Activated naive CD4-positive, alpha-beta T cell treated with anti-CD3 and anti-CD28 coated beads for 36 hours (primary cell): Measurements from ENCODE around the gene PREX1. TPM values are rescaled to one million over a fixed set of nuclear protein-coding genes. Genes with fewer than 3 reads are reported as not detected.
"Not testable (repeated sequence)": the region's sequence is repeated elsewhere in the genome, so short reads cannot be mapped to it uniquely, and the experiment has no call there.

ENCODE experiments used
- CTCF ChIA-PET: fragments of 350-600 bp; sonication (Branson Sonifier 250); formaldehyde crosslinking; loops from one replicate; lab custom pipeline; 2021; ENCODE audit warnings: antibody characterized with exemption; lab: Charles Lee
- DNase-seq: peaks from one replicate; pipeline ENCODE4 v3.0.0-alpha.2; 2020
- H3K27ac Mint-ChIP-seq: one replicate; pipeline ENCODE4 v1.8.0; 2021; ENCODE audit warnings: mild to moderate bottlenecking, mixed read lengths
- H3K27me3 Mint-ChIP-seq: one replicate; pipeline ENCODE4 v1.8.0; 2021; ENCODE audit warnings: low read depth, mixed read lengths
- H3K36me3 Mint-ChIP-seq: one replicate; pipeline ENCODE4 v1.8.0; 2021; ENCODE audit warnings: low read depth, mixed read lengths
- H3K4me1 Mint-ChIP-seq: one replicate; pipeline ENCODE4 v1.8.0; 2021; ENCODE audit warnings: low read depth, mixed read lengths
- H3K4me3 Mint-ChIP-seq: one replicate; pipeline ENCODE4 v1.8.0; 2021; ENCODE audit warnings: mild to moderate bottlenecking, moderate library complexity, mixed read lengths
- H3K9me3 Mint-ChIP-seq: one replicate; pipeline ENCODE4 v1.8.0; 2021; ENCODE audit warnings: mixed read lengths
- intact Hi-C: fragments of 100-400 bp; cut with micrococcal nuclease; formaldehyde crosslinking; loops from one replicate; pipeline ENCODE4 v1.15.1; 2023
- total RNA-seq, 2 experiments: library from RNA; stranded (reverse); gene quantifications; one replicate each; pipeline ENCODE4 v1.2.3, GENCODE V29; 2021

PREX1 gene
- total RNA-seq, 2 experiments from 2014 or later = 43.7 to 44.2 TPM

DNA sequence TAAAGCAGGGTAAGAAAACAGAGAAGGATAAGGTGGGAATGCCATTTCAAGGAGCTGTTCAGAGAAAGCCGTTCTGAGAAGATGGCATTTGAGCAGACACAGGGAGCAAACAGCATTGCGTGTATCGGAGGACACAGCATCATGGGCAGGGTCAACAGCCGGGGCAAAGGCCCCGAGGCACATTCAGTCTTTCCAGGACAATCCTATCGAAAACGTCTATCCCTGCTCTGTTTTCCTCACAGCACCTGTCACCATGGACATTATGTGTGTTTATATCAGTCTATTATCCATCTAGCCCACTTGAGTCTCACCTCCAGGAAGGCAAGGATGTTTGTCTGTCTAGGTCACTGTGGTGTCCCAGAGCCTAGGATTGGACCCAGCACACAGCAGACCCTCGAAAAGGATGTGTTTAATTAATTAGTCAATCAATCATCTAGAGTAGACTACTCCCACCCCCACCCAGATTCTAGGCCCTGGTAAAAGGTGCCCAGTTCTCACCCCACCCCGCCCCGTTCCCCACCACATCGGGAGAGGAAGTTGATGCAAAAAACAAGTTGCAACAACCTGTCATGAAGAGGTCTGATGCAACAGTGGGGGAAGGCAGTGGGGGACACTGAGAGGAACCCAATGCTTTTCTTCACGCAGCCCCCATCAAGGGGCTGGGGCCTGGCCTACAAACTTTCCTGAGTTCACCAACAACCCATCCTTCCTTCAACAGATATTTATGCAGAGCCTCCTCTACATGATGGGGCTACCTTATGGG lies 66.6 kb downstream of the PREX1 start:
- Mint-ChIP-seq H3K4me1 (peaks cover 58% of the 10 kb centered on the region), H3K36me3 (peaks cover 13% of the 10 kb centered on the region), H3K27ac (peak overlapping the region; percentile 95), H3K4me3 (peak overlapping the region; percentile 57), H3K9me3 (peaks cover 5% of the 10 kb centered on the region), H3K27me3 (no peaks in the 10 kb centered on the region)
- intact Hi-C loops = loop anchor here (5.0 to 10.0 kb wide), 2 partner anchors 286 to 1256 kb away; partner anchors contain the start of genes CSE1L and NCOA3
- peak; percentile 69 for DNase-seq
- CTCF ChIA-PET = interaction anchor here (0.5 kb wide), 1 partner anchor 77 kb away, joined by 4 read pairs; no protein-coding TSS in a partner anchor

GRCh38 chr20:48760403-48760983 lies 67.3 kb downstream of the PREX1 start:
- Mint-ChIP-seq H3K9me3 (peaks cover 6% of the 10 kb centered on the region), H3K4me3 (peak overlapping the region; percentile 57), H3K36me3 (peaks cover 15% of the 10 kb centered on the region)

DNA sequence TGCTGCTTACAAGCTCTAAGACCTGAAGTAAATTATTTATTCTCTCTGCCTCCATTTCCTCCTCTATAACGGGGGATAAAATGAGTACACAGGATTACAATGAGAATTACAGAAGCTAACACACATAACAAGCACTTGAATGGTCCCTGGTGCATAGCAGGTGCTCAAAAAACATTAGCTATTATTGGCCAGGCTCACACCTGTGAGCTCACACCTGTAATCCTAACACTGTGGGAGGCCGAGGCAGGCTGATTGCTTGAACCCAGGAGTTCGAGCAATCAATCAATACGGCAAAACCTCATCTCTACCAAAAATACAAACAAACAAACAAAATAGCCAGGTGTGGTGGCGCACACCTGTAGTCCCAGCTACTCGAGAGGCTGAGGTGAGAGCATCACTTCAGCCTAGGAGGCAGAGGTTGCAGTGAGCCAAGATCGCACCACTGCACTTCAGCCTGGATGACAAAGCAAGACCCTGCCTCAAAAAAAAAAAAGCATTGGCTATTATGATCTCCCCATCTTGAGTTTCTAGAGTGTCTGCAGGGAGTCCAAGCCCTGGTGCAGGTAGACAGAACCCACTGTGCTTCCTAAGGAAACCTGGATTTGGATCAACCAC lies 68.1 kb downstream of the PREX1 start:
- Mint-ChIP-seq H3K4me3 (no peak overlapping the region), H3K27me3 (no peaks in the 10 kb centered on the region), H3K27ac (peak overlapping the region; percentile 95), H3K4me1 (peaks cover 56% of the 10 kb centered on the region), H3K36me3 (peaks cover 17% of the 10 kb centered on the region), H3K9me3 (peaks cover 11% of the 10 kb centered on the region)
- CTCF ChIA-PET = interaction anchor here (0.6 to 1.5 kb wide), 3 partner anchors 13 to 520 kb away, joined by 3 to 6 read pairs (median 4); no protein-coding TSS in a partner anchor
- no peak for DNase-seq
- intact Hi-C loops = loop anchor here (1.0 to 10.0 kb wide), 7 partner anchors 10 to 1255 kb away; partner anchors contain the start of genes CSE1L and NCOA3

More at GRCh38 chr20:48760403-48760983, 67.3 kb downstream of the PREX1 start:
- intact Hi-C loops = loop anchor here (1.0 to 10.0 kb wide), 7 partner anchors 9 to 1256 kb away; partner anchors contain the start of genes CSE1L and NCOA3
- CTCF ChIA-PET = interaction anchor here (0.6 to 1.5 kb wide), 3 partner anchors 12 to 520 kb away, joined by 3 to 6 read pairs (median 4); no protein-coding TSS in a partner anchor
- H3K27me3 Mint-ChIP-seq = no peaks in the 10 kb centered on the region
- peak overlapping the region; percentile 95 for H3K27ac Mint-ChIP-seq
- peak; percentile 82 for DNase-seq
- H3K4me1 Mint-ChIP-seq = peaks cover 58% of the 10 kb centered on the region

DNA sequence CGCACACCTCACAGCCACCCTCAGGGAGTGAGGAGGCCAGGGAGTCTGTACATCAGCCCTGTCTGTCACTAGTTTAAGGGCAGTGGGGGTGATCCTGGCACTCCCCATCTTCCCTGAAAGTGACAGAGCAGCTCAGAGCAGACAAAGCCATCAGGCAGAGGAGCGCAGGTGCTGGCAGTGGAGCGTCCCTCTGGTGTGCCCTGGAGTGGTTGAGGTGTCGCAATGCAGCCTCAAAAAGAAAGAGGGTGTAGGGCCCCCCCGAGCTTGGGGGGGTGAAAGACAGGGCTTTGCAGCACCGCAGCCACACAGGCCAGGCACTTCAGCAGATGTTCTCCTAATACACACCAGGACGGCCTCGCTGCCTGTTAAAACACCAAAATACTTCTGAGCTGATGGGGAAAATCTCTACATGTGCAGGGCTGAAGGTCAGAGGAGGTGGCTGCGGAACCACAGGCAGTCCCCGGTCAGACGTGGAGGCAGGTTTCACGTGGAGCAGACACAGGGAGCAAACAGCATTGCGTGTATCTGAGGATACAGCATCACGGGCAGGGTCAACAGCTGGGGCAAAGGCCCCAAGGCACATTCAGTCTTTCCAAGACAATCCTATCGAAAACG lies 69.5 kb downstream of the PREX1 start:
- H3K4me3 Mint-ChIP-seq = no peak overlapping the region

DNA sequence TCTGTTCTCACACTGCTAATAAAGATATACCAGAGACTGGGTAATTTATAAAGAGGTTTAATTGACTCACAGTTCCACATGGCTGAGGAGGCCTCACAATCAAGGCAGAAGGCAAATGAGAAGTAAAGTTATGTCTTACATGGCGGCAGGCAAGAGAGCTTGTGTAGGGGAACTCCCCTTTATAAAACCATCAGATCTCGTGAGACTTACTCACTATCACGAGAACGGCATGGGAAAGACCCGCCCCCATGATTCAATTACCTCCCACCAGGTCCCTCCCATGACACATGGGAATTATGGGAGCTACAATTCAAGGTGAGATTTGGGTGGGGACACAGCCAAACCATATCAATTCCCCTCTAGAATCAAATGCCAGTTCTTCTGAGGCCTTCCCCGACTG lies 71.0 kb downstream of the PREX1 start:
- H3K27ac Mint-ChIP-seq = peak overlapping the region; percentile 35
- peaks cover 18% of the 10 kb centered on the region for H3K36me3 Mint-ChIP-seq
- peaks cover 58% of the 10 kb centered on the region for H3K4me1 Mint-ChIP-seq
- peaks cover 11% of the 10 kb centered on the region for H3K9me3 Mint-ChIP-seq
- H3K4me3 Mint-ChIP-seq, CTCF ChIA-PET, H3K27me3 Mint-ChIP-seq: not testable (repeated sequence)
- intact Hi-C loops = loop anchor here (1.0 kb wide), 1 partner anchor 62 kb away; no protein-coding TSS in a partner anchor
- DNase-seq = peak; percentile 43

More for the DNA sequence above, 69.5 kb downstream of the PREX1 start:
- Mint-ChIP-seq H3K4me1 (peaks cover 58% of the 10 kb centered on the region), H3K27me3 (no peaks in the 10 kb centered on the region), H3K9me3 (peaks cover 11% of the 10 kb centered on the region), H3K27ac (peak overlapping the region; percentile 7), H3K36me3 (peaks cover 18% of the 10 kb centered on the region)
- DNase-seq = no peak
- CTCF ChIA-PET = no interaction called here
- intact Hi-C loops = no loop called here

- Mint-ChIP-seq H3K27me3 (no peaks in the 10 kb centered on the region), H3K9me3 (peaks cover 11% of the 10 kb centered on the region), H3K4me1 (peaks cover 51% of the 10 kb centered on the region), H3K27ac (no peak overlapping the region), H3K36me3 (peaks cover 14% of the 10 kb centered on the region), H3K4me3 (no peak overlapping the region)
- intact Hi-C loops = no loop called here
- no peak for DNase-seq
- CTCF ChIA-PET = no interaction called here
Measured at GRCh38 chr20:48754292-48754691, 73.5 kb downstream of the PREX1 start.

- CTCF ChIA-PET = interaction anchor here (0.6 kb wide), 1 partner anchor 151 kb away, joined by 4 read pairs; no protein-coding TSS in a partner anchor
- Mint-ChIP-seq H3K4me3 (no peak overlapping the region), H3K9me3 (peaks cover 11% of the 10 kb centered on the region), H3K27ac (no peak overlapping the region), H3K4me1 (peaks cover 48% of the 10 kb centered on the region), H3K27me3 (no peaks in the 10 kb centered on the region), H3K36me3 (peaks cover 14% of the 10 kb centered on the region)
- no peak for DNase-seq
- intact Hi-C loops = no loop called here
Measured at GRCh38 chr20:48752963-48753362, 74.8 kb downstream of the PREX1 start.

- CTCF ChIA-PET = no interaction called here
- no peak for DNase-seq
- no peak overlapping the region for H3K27ac Mint-ChIP-seq
- intact Hi-C loops = no loop called here
- H3K4me1 Mint-ChIP-seq = peaks cover 42% of the 10 kb centered on the region
- peaks cover 8% of the 10 kb centered on the region for H3K9me3 Mint-ChIP-seq
- H3K4me3 Mint-ChIP-seq = peak overlapping the region; percentile 17
- H3K27me3 Mint-ChIP-seq = no peaks in the 10 kb centered on the region
- H3K36me3 Mint-ChIP-seq = peaks cover 10% of the 10 kb centered on the region
Measured at GRCh38 chr20:48751871-48752270, 75.9 kb downstream of the PREX1 start.

DNA sequence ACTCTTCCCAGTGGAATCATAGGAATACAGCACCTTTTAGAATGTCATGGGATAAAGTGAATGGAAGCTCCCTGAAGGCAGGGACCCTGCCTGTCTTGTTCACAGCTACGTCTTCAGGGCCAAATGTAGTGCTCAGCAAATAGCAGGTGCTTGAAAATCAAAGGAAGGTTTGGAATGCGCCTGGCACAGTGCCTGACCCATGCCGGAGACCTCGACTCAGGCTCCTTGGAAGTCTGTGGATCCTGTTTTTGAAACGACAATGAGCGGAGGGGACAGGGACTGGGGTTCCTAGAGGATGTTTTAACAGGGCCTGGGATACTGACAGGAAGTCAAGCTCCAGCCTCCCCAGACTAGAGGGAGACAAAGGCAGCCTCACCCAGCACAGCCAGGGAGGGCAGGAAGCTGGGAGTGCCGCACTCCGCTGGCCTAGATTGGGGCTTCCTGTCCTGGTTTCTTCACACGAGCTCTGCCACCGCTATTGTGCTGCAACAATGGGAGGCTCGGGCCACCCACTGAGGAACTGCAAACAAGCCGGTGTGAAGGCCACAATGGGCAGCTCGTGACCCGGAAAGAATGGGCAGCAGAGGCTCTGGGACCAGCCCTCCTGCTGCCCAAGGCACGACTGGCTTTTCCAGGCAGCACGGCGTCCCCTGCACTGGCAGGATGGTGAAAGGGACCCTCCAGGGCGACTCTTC lies 76.7 kb downstream of the PREX1 start:
- H3K27me3 Mint-ChIP-seq = no peaks in the 10 kb centered on the region
- DNase-seq = peak; percentile 53
- peaks cover 6% of the 10 kb centered on the region for H3K9me3 Mint-ChIP-seq
- H3K4me3 Mint-ChIP-seq = no peak overlapping the region
- no peak overlapping the region for H3K27ac Mint-ChIP-seq
- CTCF ChIA-PET = interaction anchor here (0.6 to 1.0 kb wide), 3 partner anchors 26 to 116 kb away, joined by 3 to 4 read pairs (median 3); no protein-coding TSS in a partner anchor
- peaks cover 38% of the 10 kb centered on the region for H3K4me1 Mint-ChIP-seq
- peaks cover 4% of the 10 kb centered on the region for H3K36me3 Mint-ChIP-seq
- intact Hi-C loops = no loop called here

DNA sequence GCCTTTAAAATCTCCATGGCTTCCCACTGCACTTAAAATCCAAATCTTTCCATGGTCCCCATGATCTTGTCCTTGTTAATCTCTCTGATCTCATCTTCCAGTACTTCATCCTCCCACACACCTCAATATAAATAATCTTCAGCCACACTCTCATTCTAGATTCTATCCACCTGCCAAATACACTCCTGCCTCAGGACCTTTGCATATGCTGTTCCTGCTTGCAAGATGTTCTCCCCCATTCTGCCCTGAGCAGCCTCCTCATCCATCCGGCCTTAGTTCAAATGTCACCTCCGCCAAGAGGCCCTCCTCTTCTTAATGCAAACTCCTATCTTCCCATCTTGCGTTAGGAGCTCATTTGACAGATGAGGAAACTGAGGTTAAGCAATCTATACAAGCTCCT lies 77.4 kb downstream of the PREX1 start:
- peaks cover 2% of the 10 kb centered on the region for H3K36me3 Mint-ChIP-seq

DNA sequence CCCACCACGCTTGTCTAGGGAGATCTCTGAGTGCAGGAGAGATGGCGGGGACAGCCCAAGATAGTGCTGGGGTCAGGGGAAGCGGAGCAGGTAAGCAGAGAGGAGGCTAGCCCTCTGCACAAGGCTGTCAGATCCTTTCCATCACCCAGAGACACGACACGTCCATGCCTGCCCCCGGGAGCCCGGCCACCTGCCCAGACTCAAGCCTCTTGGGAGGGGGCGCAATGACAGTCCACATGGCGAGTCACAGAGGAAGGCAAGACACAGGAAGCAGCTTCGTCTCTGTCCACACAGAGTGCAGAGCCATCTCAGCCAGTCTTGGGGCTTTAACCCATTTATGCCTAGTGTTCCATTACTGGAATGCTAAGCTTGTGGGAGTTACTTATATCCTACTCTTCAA lies 78.4 kb downstream of the PREX1 start:
- no peaks in the 10 kb centered on the region for H3K27me3 Mint-ChIP-seq
- CTCF ChIA-PET = no interaction called here
- H3K27ac Mint-ChIP-seq = no peak overlapping the region
- peaks cover 38% of the 10 kb centered on the region for H3K4me1 Mint-ChIP-seq
- no peak overlapping the region for H3K4me3 Mint-ChIP-seq
- intact Hi-C loops = no loop called here
- DNase-seq = no peak
- no peaks in the 10 kb centered on the region for H3K9me3 Mint-ChIP-seq
- H3K36me3 Mint-ChIP-seq = peaks cover 1% of the 10 kb centered on the region

More for the DNA sequence above, 77.4 kb downstream of the PREX1 start:
- peak overlapping the region; percentile 1 for H3K27ac Mint-ChIP-seq
- no peaks in the 10 kb centered on the region for H3K27me3 Mint-ChIP-seq
- no peak for DNase-seq
- no peak overlapping the region for H3K4me3 Mint-ChIP-seq
- intact Hi-C loops = no loop called here
- CTCF ChIA-PET = interaction anchor here (1.0 kb wide), 2 partner anchors 27 to 115 kb away, joined by 3 read pairs; no protein-coding TSS in a partner anchor
- peaks cover 3% of the 10 kb centered on the region for H3K9me3 Mint-ChIP-seq
- peaks cover 38% of the 10 kb centered on the region for H3K4me1 Mint-ChIP-seq
